Measurements from ENCODE around the gene DPP3. TPM values are rescaled to one million over a fixed set of nuclear protein-coding genes. Genes with fewer than 3 reads are reported as not detected.
"Not testable (repeated sequence)": the region's sequence is repeated elsewhere in the genome, so short reads cannot be mapped to it uniquely, and the experiment has no call there.

Gene DPP3
- total RNA-seq, 1 experiment from 2014 or later, result 180 TPM

DNA sequence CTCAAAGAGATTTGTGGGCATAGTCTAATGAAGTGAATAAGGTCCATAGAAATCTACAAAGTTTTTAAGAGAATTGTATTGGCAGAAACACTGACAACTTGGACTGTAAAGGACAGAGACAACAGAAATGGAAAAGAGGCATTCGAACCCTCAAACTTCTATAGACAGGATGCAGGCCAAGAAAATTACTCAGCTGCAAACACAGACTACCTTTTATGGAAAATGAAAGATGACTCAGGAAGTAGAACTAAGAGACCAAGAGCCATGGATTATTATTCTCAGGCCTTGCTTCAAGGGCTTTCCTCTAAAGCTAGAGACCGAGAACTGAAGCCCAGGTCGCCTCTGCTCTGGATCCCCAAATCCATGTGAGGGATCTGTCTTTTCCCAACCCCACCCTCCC lies 17.3 kb upstream of the DPP3 start:
- no peak for TF ChIP-seq SIN3A (IDR thresholded peaks at IDR 0.05; ENCODE audit: borderline replicate concordance, insufficient read depth, low read depth, low read length)
- TF ChIP-seq, protein P1, sequence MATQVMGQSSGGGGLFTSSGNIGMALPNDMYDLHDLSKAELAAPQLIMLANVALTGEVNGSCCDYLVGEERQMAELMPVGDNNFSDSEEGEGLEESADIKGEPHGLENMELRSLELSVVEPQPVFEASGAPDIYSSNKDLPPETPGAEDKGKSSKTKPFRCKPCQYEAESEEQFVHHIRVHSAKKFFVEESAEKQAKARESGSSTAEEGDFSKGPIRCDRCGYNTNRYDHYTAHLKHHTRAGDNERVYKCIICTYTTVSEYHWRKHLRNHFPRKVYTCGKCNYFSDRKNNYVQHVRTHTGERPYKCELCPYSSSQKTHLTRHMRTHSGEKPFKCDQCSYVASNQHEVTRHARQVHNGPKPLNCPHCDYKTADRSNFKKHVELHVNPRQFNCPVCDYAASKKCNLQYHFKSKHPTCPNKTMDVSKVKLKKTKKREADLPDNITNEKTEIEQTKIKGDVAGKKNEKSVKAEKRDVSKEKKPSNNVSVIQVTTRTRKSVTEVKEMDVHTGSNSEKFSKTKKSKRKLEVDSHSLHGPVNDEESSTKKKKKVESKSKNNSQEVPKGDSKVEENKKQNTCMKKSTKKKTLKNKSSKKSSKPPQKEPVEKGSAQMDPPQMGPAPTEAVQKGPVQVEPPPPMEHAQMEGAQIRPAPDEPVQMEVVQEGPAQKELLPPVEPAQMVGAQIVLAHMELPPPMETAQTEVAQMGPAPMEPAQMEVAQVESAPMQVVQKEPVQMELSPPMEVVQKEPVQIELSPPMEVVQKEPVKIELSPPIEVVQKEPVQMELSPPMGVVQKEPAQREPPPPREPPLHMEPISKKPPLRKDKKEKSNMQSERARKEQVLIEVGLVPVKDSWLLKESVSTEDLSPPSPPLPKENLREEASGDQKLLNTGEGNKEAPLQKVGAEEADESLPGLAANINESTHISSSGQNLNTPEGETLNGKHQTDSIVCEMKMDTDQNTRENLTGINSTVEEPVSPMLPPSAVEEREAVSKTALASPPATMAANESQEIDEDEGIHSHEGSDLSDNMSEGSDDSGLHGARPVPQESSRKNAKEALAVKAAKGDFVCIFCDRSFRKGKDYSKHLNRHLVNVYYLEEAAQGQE (IDR thresholded peaks at IDR 0.05; ENCODE audit: insufficient read depth in 1 of 2, low read depth in 2 of 2, low read length in 1 of 2), result no peak
- TF ChIP-seq, protein P2, sequence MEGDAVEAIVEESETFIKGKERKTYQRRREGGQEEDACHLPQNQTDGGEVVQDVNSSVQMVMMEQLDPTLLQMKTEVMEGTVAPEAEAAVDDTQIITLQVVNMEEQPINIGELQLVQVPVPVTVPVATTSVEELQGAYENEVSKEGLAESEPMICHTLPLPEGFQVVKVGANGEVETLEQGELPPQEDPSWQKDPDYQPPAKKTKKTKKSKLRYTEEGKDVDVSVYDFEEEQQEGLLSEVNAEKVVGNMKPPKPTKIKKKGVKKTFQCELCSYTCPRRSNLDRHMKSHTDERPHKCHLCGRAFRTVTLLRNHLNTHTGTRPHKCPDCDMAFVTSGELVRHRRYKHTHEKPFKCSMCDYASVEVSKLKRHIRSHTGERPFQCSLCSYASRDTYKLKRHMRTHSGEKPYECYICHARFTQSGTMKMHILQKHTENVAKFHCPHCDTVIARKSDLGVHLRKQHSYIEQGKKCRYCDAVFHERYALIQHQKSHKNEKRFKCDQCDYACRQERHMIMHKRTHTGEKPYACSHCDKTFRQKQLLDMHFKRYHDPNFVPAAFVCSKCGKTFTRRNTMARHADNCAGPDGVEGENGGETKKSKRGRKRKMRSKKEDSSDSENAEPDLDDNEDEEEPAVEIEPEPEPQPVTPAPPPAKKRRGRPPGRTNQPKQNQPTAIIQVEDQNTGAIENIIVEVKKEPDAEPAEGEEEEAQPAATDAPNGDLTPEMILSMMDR (IDR thresholded peaks at IDR 0.05), result no peak
- TF ChIP-seq POLR2AphosphoS5 (IDR thresholded peaks at IDR 0.05; ENCODE audit: low read depth, low read length), result no peak
- no peak for TF ChIP-seq TCF7L2 (IDR thresholded peaks at IDR 0.05; ENCODE audit: low read depth, low read length)
- ChIA-PET CTCF (no interaction called here), POLR2A (no interaction called here)
- H3K4me1 ChIP-seq (ENCODE audit: control insufficient read depth, insufficient read depth, low read length), result peaks cover 10% of the 10 kb centered on the region
- no peak overlapping the region for H3K27ac ChIP-seq (ENCODE audit: low read length)
- H3K9me3 ChIP-seq (ENCODE audit: control insufficient read depth, insufficient read depth, low read depth, low read length), result no peaks in the 10 kb centered on the region
- intact Hi-C loops (cut with micrococcal nuclease; ENCODE audit: unreplicated experiment), result no loop called here
- in situ Hi-C loops (cut with HindIII; ENCODE audit: low pct_unique_long_range_greater_than_20kb, low sequenced_read_pairs), result no loop called here
- no peak for DNase-seq (ENCODE audit: low read depth, low spot score)
- H3K4me3 ChIP-seq (ENCODE audit: low read depth in 2 of 2, low read length in 2 of 2), result no peak overlapping the region
- no peaks in the 10 kb centered on the region for H3K27me3 ChIP-seq (ENCODE audit: control insufficient read depth, insufficient read depth, low read length)
- no peak for ATAC-seq
- no TSS peak for BruUV-seq (replicated peaks)
- no peaks in the 10 kb centered on the region for H3K36me3 ChIP-seq (ENCODE audit: control insufficient read depth, insufficient read depth, low read length)

DNA sequence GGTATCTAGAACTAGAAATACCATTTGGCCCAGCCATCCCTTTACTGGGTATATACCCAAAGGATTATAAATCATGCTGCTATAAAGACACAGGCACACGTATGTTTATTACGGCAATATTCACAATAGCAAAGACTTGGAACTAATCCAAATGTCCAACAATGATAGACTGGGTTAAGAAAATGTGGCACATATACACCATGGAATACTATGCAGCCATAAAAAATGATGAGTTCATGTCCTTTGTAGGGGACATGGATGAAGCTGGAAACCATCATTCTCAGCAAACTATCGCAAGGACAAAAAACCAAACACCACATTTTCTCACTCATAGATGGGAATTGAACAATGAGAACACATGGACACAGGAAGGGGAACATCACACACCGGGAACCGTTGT lies 16.1 kb upstream of the DPP3 start:
- POLR2A ChIA-PET, result interaction anchor here (0.6 kb wide), 1 partner anchor 188 kb away, joined by 3 read pairs; no protein-coding TSS in a partner anchor
- DNase-seq (ENCODE audit: low read depth, low spot score); H3K27me3 ChIP-seq (ENCODE audit: control insufficient read depth, insufficient read depth, low read length); BruUV-seq (replicated peaks); ATAC-seq; in situ Hi-C loops (cut with HindIII; ENCODE audit: low pct_unique_long_range_greater_than_20kb, low sequenced_read_pairs); CTCF ChIA-PET; H3K27ac ChIP-seq (ENCODE audit: low read length); H3K9me3 ChIP-seq (ENCODE audit: control insufficient read depth, insufficient read depth, low read depth, low read length); H3K36me3 ChIP-seq (ENCODE audit: control insufficient read depth, insufficient read depth, low read length); H3K4me3 ChIP-seq (ENCODE audit: low read depth in 2 of 2, low read length in 2 of 2); intact Hi-C loops (cut with micrococcal nuclease; ENCODE audit: unreplicated experiment): not testable (repeated sequence)
- H3K4me1 ChIP-seq (ENCODE audit: control insufficient read depth, insufficient read depth, low read length), result peaks cover 11% of the 10 kb centered on the region

DNA sequence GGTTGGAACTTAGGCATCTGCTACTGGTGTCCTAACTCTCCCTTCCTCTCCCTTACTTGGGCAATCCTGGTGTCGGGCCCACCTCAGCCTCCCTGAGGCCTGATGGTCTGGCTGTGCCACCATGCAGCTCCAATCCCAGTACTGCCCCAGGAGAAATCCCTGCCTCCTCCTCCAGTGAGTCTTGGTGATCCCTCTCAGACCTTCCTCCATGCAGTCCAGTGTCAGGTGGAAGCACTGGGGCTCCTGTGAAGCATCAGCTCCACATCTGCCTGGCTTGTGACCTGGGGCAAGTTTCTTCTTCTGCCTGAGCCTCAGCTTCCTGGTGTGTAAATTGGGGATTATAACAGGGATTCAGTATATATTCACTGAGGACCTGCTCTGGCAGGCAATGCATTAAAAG lies 15.3 kb upstream of the DPP3 start:
- Histone ChIP-seq H3K4me1 (ENCODE audit: control insufficient read depth, insufficient read depth, low read length) (peaks cover 11% of the 10 kb centered on the region), H3K36me3 (ENCODE audit: control insufficient read depth, insufficient read depth, low read length) (no peaks in the 10 kb centered on the region), H3K27me3 (ENCODE audit: control insufficient read depth, insufficient read depth, low read length) (no peaks in the 10 kb centered on the region), H3K4me3 (ENCODE audit: low read depth in 2 of 2, low read length in 2 of 2) (no peak overlapping the region), H3K27ac (ENCODE audit: low read length) (no peak overlapping the region), H3K9me3 (ENCODE audit: control insufficient read depth, insufficient read depth, low read depth, low read length) (no peaks in the 10 kb centered on the region)
- intact Hi-C loops (cut with micrococcal nuclease; ENCODE audit: unreplicated experiment) (no loop called here), in situ Hi-C loops (cut with HindIII; ENCODE audit: low pct_unique_long_range_greater_than_20kb, low sequenced_read_pairs) (no loop called here)
- no peak for DNase-seq (ENCODE audit: low read depth, low spot score)
- CTCF ChIA-PET, result no interaction called here
- no TSS peak for BruUV-seq (replicated peaks)
- POLR2A ChIA-PET, result interaction anchor here (0.6 kb wide), 1 partner anchor 187 kb away, joined by 3 read pairs; no protein-coding TSS in a partner anchor
- TF ChIP-seq SIN3A (IDR thresholded peaks at IDR 0.05; ENCODE audit: borderline replicate concordance, insufficient read depth, low read depth, low read length), result no peak
- TF ChIP-seq TCF7L2 (IDR thresholded peaks at IDR 0.05; ENCODE audit: low read depth, low read length), result no peak
- TF ChIP-seq POLR2AphosphoS5 (IDR thresholded peaks at IDR 0.05; ENCODE audit: low read depth, low read length), result no peak
- TF ChIP-seq, protein P1 (IDR thresholded peaks at IDR 0.05; ENCODE audit: insufficient read depth in 1 of 2, low read depth in 2 of 2, low read length in 1 of 2), result no peak
- TF ChIP-seq, protein P2 (IDR thresholded peaks at IDR 0.05), result no peak
- ATAC-seq, result no peak

All from Panc1 (cell line).